H1 (cell line): ENCODE results near the gene PPM1D. TPM values are rescaled to one million over a fixed set of nuclear protein-coding genes. Genes with fewer than 3 reads are reported as not detected.

ENCODE experiments used
- CTCF ChIA-PET: fragments of 300-600 bp; sonication (Branson Sonifier 250); formaldehyde crosslinking; loops from one replicate; lab custom pipeline; 2021; ENCODE audit not compliant: partially characterized antibody; lab: Charles Lee
- POLR2A ChIA-PET: fragments of 300-600 bp; sonication (Branson Sonifier 250); formaldehyde crosslinking; loops from one replicate; lab custom pipeline; 2021; ENCODE audit warnings: inconsistent platforms; ENCODE audit not compliant: partially characterized antibody; lab: Charles Lee
- DNase-seq, 2 experiments: peaks; one replicate each; pipeline versions ENCODE4 v3.0.0 to v3.0.0-alpha.2; 2010 to 2022; ENCODE audit warnings: low spot score in 2 of 2, low read depth in 1 of 2, mixed read lengths in 1 of 2
- FAIRE-seq: peaks from 2 replicates; lab custom pipeline; 2011; peaks lifted over from hg19 to GRCh38; lab: Jason Lieb, UNC
- H2AFZ ChIP-seq: 2 replicates; pipeline ENCODE4 v1.8.1; 2012; ENCODE audit warnings: low read length, inconsistent platforms
- H2AK5ac ChIP-seq: 2 replicates; pipeline ENCODE4 v1.6.1; 2013; ENCODE audit warnings: low read depth, low read length
- H2BK120ac ChIP-seq: replicated peaks from 2 replicates; pipeline ENCODE3; 2013; ENCODE audit warnings: low read depth, low read length, inconsistent platforms
- H2BK12ac ChIP-seq: 2 replicates; pipeline ENCODE4 v1.6.1; 2013; ENCODE audit warnings: low read depth, low read length
- H2BK15ac ChIP-seq: 2 replicates; pipeline ENCODE4 v1.6.1; 2013; ENCODE audit warnings: low read length
- H2BK20ac ChIP-seq: 2 replicates; pipeline ENCODE4 v1.6.1; 2013; ENCODE audit warnings: low read length
- H2BK5ac ChIP-seq: 2 replicates; pipeline ENCODE4 v1.6.1; 2013; ENCODE audit warnings: low read depth, low read length
- H3K14ac ChIP-seq: 2 replicates; pipeline ENCODE4 v1.6.1; 2013; ENCODE audit warnings: inconsistent platforms; ENCODE audit not compliant: insufficient read length
- H3K18ac ChIP-seq: 2 replicates; pipeline ENCODE4 v1.6.1; 2013; ENCODE audit warnings: low read length; ENCODE audit errors: extremely low read depth
- H3K23ac ChIP-seq: 2 replicates; pipeline ENCODE4 v1.6.1; 2013; ENCODE audit warnings: inconsistent platforms; ENCODE audit not compliant: insufficient read length
- H3K23me2 ChIP-seq: 2 replicates; pipeline ENCODE4 v1.6.1; 2013; ENCODE audit warnings: low read depth, low read length
- H3K27ac ChIP-seq: 2 replicates; pipeline ENCODE4 v1.6.1; 2011; ENCODE audit warnings: low read depth, low read length, inconsistent platforms
- H3K27me3 ChIP-seq, 4 experiments: replicated peaks in 1 of 4; 1 replicate in 1 of 4; 2 replicates in 3 of 4; pipeline versions ENCODE4 v1.6.1 to v1.8.1; 2011 to 2013; ENCODE audit warnings: low read length in 3 of 4, mild to moderate bottlenecking in 3 of 4, inconsistent platforms in 2 of 4, mixed read lengths in 2 of 4, moderate library complexity in 1 of 4; ENCODE audit not compliant: control insufficient read depth in 3 of 4, insufficient read depth in 3 of 4; ENCODE audit errors: extremely low read depth in 1 of 4
- H3K36me3 ChIP-seq, 4 experiments: 2 replicates each; pipeline versions ENCODE4 v1.6.1 to v1.8.1; 2011 to 2013; ENCODE audit warnings: mild to moderate bottlenecking in 4 of 4, low read length in 3 of 4, moderate library complexity in 2 of 4, control low read depth in 1 of 4, inconsistent platforms in 1 of 4; ENCODE audit not compliant: insufficient read depth in 4 of 4, control insufficient read depth in 2 of 4
- H3K4ac ChIP-seq: replicated peaks from 2 replicates; pipeline ENCODE3; 2013; ENCODE audit warnings: low read length, low read depth, mixed read lengths, inconsistent platforms; ENCODE audit not compliant: insufficient read length
- H3K4me1 ChIP-seq, 4 experiments: replicated peaks in 1 of 4; 1 replicate in 1 of 4; 2 replicates in 3 of 4; pipeline versions ENCODE4 v1.6.1 to v1.8.1; 2011 to 2013; ENCODE audit warnings: low read length in 3 of 4, inconsistent platforms in 2 of 4, mixed read lengths in 1 of 4; ENCODE audit not compliant: insufficient read depth in 4 of 4, control insufficient read depth in 3 of 4
- H3K4me2 ChIP-seq, 2 experiments: 2 replicates each; pipeline versions ENCODE4 v1.6.1 to v1.8.1; 2011 to 2013; ENCODE audit warnings: low read depth in 2 of 2, low read length in 2 of 2, control low read depth in 1 of 2, inconsistent platforms in 1 of 2, mild to moderate bottlenecking in 1 of 2; ENCODE audit not compliant: insufficient read depth in 1 of 2
- H3K4me3 ChIP-seq, 4 experiments: fragments of 200-600, 300-600 bp in 1 of 4; sonication (generic), shearing (Covaris generic), sonication (Bioruptor Twin) in 1 of 4; 2 replicates each; pipeline versions ENCODE4 v1.5.1 to v1.8.1; 2011 to 2016; ENCODE audit warnings: low read length in 4 of 4, low read depth in 3 of 4, control low read depth in 2 of 4, inconsistent platforms in 2 of 4, mild to moderate bottlenecking in 2 of 4, mixed read lengths in 1 of 4, moderate library complexity in 1 of 4; ENCODE audit not compliant: insufficient read depth in 2 of 4; ENCODE audit errors: extremely low read depth in 1 of 4
- H3K56ac ChIP-seq: replicated peaks from 2 replicates; pipeline ENCODE3; 2013; ENCODE audit warnings: low read depth, mild to moderate bottlenecking, mixed read lengths, low read length, inconsistent platforms; ENCODE audit not compliant: insufficient read length
- H3K79me1 ChIP-seq: 2 replicates; pipeline ENCODE4 v1.6.1; 2013; ENCODE audit warnings: low read depth, low read length, control low read depth
- H3K79me2 ChIP-seq, 2 experiments: 2 replicates each; pipeline versions ENCODE4 v1.6.1 to v1.8.1; 2012 to 2013; ENCODE audit warnings: low read length in 2 of 2, mild to moderate bottlenecking in 2 of 2, inconsistent platforms in 1 of 2; ENCODE audit not compliant: insufficient read depth in 2 of 2, control insufficient read depth in 1 of 2
- H3K9ac ChIP-seq, 4 experiments: replicated peaks in 1 of 4; 1 replicate in 1 of 4; 2 replicates in 3 of 4; pipeline versions ENCODE4 v1.6.1 to v1.8.1; 2011 to 2013; ENCODE audit warnings: low read depth in 3 of 4, low read length in 3 of 4, control low read depth in 2 of 4, mild to moderate bottlenecking in 2 of 4, moderate library complexity in 2 of 4, inconsistent platforms in 1 of 4; ENCODE audit errors: extremely low read depth in 1 of 4
- H3K9me3 ChIP-seq, 2 experiments: 2 replicates each; pipeline versions ENCODE4 v1.6.1 to v1.8.1; 2012 to 2013; ENCODE audit warnings: mild to moderate bottlenecking in 2 of 2, moderate library complexity in 2 of 2, control low read depth in 1 of 2, inconsistent platforms in 1 of 2, low read depth in 1 of 2, low read length in 1 of 2, mixed read lengths in 1 of 2; ENCODE audit not compliant: insufficient read depth in 2 of 2
- H4K20me1 ChIP-seq, 2 experiments: replicated peaks in 1 of 2; 2 replicates each; pipeline versions ENCODE3 to v1.8.1; 2011 to 2013; ENCODE audit warnings: inconsistent platforms in 2 of 2, low read length in 2 of 2, mild to moderate bottlenecking in 1 of 2; ENCODE audit not compliant: insufficient read depth in 2 of 2, control insufficient read depth in 1 of 2
- H4K5ac ChIP-seq: 2 replicates; pipeline ENCODE4 v1.6.1; 2013; ENCODE audit warnings: low read length, low read depth, mixed read lengths, inconsistent platforms; ENCODE audit not compliant: insufficient read length
- H4K8ac ChIP-seq: 2 replicates; pipeline ENCODE4 v1.8.0; 2013; ENCODE audit warnings: mild to moderate bottlenecking, moderate library complexity, low read length, inconsistent platforms; ENCODE audit not compliant: insufficient read depth; ENCODE audit errors: extremely low read depth
- H4K91ac ChIP-seq: replicated peaks from 2 replicates; pipeline ENCODE3; 2013; ENCODE audit warnings: low read length, mixed read lengths, inconsistent platforms; ENCODE audit not compliant: insufficient read length
- CTCF ChIP-seq, 3 experiments: IDR thresholded peaks; 1 replicate in 2 of 3; 2 replicates in 1 of 3; pipeline versions ENCODE4 v1.5.1 to v1.6.1; 2011; ENCODE audit warnings: low read length in 3 of 3, mild to moderate bottlenecking in 3 of 3, inconsistent platforms in 2 of 3, low read depth in 1 of 3, moderate library complexity in 1 of 3; ENCODE audit not compliant: insufficient read depth in 1 of 3; ENCODE audit errors: control extremely low read depth in 1 of 3
- HDAC6 ChIP-seq: IDR thresholded peaks from one replicate; pipeline ENCODE4 v1.7.1; 2012; ENCODE audit warnings: low read depth, mild to moderate bottlenecking, inconsistent platforms, low read length, moderate library complexity
- WGBS, 2 experiments: shearing (Covaris generic) in 1 of 2; methylation state at CpG; one replicate each; pipeline versions ENCODE4 v1.1.6 to v1.1.7; 2013 to 2015; ENCODE audit warnings: low lambda C conversion rate in 2 of 2, mixed read lengths in 2 of 2, inconsistent platforms in 1 of 2, low coverage in 1 of 2, missing lambda C conversion rate in 1 of 2; ENCODE audit not compliant: insufficient replicate concordance in 2 of 2, insufficient coverage in 1 of 2, insufficient read length in 1 of 2; ENCODE audit errors: extremely low coverage in 1 of 2, missing lambda C conversion rate in 1 of 2; 5-methylcytosine and 5-hydroxymethylcytosine counted together
- polyA plus RNA-seq, 7 experiments: library from polyadenylated mRNA; depleted of rRNA in 3 of 7; stranded (reverse) in 5 of 7; unstranded in 2 of 7; fragments of >200 nt in 5 of 7; fragments of 200-250 nt in 2 of 7; gene quantifications; 1 replicate in 5 of 7; 2 replicates in 1 of 7; 4 replicates in 1 of 7; pipeline versions ENCODE4 v1.2.1 to v1.2.3, GENCODE V29; 2011 to 2013; ENCODE audit warnings: missing spikeins in 2 of 7, mixed read lengths in 2 of 7
- total RNA-seq: library from RNA; stranded (reverse); fragmentation: NEBNext Ultra II Directional; extraction: Animal tissue kit (Norgen Biotek cat#: 25700); gene quantifications from 2 replicates; pipeline ENCODE4 v1.2.1, GENCODE V29; 2021

PPM1D gene
- total and polyA plus RNA-seq, 2 of the 8 experiments (the other 6 are each of a cell fraction or from before 2014, with no cell fraction given) = 5.0 to 16.7 TPM

- Histone ChIP-seq H3K23ac (no peak overlapping the region), H3K56ac (no peak overlapping the region), H3K9me3 (no peaks in the 10 kb centered on the region), H3K27ac (no peak overlapping the region), H3K9ac (no peak overlapping the region), H2AK5ac (no peak overlapping the region), H3K23me2 (no peaks in the 10 kb centered on the region), H3K14ac (no peak overlapping the region), H3K36me3 (peaks cover 0 to 6% (median 4%) of the 10 kb centered on the region in 4 experiments; a peak in 5 of 8 replicates), H2BK12ac (no peak overlapping the region), H4K91ac (no peak overlapping the region), H4K5ac (no peak overlapping the region), H3K27me3 (no peaks in the 10 kb centered on the region), H3K79me1 (no peaks in the 10 kb centered on the region; the same call in 1 of the 2 replicates), H3K4me2 (no peak overlapping the region), H2BK120ac (no peak overlapping the region), H2BK15ac (no peak overlapping the region), H3K4me1 (no peaks in the 10 kb centered on the region), H2AFZ (no peak overlapping the region), H3K4me3 (no peak overlapping the region), H4K20me1 (peaks cover 0 to 5% of the 10 kb centered on the region in 2 experiments), H3K4ac (no peak overlapping the region), H4K8ac (no peak overlapping the region), H3K18ac (no peak overlapping the region), H3K79me2 (peaks cover 0 to 8% of the 10 kb centered on the region in 2 experiments; a peak in 2 of 4 replicates), H2BK5ac (no peak overlapping the region), H2BK20ac (no peak overlapping the region)
- DNase-seq = no peak
- CTCF ChIA-PET = interaction anchor here (0.6 to 2.9 kb wide), 47 partner anchors 9 to 1135 kb away, joined by 3 to 29 read pairs (median 5); no protein-coding TSS in a partner anchor
- TF ChIP-seq CTCF (IDR thresholded peaks at IDR 0.05; ENCODE audit: control extremely low read depth in 1 of 3, insufficient read depth in 1 of 3, low read depth in 1 of 3, low read length in 3 of 3) (peak in 2 of 3 experiments; percentile 32 to 65; a peak in 2 of 4 replicates), HDAC6 (no peak)
- 89% methylated on average over 2 of the region's 2 CpGs; no CpG with 5 or more reads in 1 of the 2 experiments for WGBS, 2 experiments
- POLR2A ChIA-PET = interaction anchor here (1.8 to 2.0 kb wide), 2 partner anchors 38 to 41 kb away, joined by 5 read pairs; partner anchors contain the start of gene PPM1D
- FAIRE-seq = no peak
Observed at GRCh38 chr17:60640503-60640902, 40.5 kb downstream of the PPM1D start.
